Hypothalamus (tissue), 51 donors: ENCODE measurements around the gene TF.
A peak's percentile ranks its signal among the peaks of the same experiment; 100 is the strongest.
"Not testable (repeated sequence)": the region's sequence is repeated elsewhere in the genome, so short reads cannot be mapped to it uniquely, and the experiment has no call there.

ENCODE experiments used
- DNase-seq, 51 donors: peaks; one replicate each; lab custom pipeline; 2025; lab: John Stamatoyannopoulos, UW

The TF gene

GRCh38 chr3:133745981-133746711, at the start of gene TF:
TSS of gene TF (plus strand) at chr3:133746393. CDS start at chr3:133746441, 48 bp downstream.
- peak in 49 of 51 donors; percentile 25 to 95 (median 83) for DNase-seq

- no peak for DNase-seq
Measured at GRCh38 chr3:133697960-133698359, 48.2 kb upstream of the TF start.

DNA sequence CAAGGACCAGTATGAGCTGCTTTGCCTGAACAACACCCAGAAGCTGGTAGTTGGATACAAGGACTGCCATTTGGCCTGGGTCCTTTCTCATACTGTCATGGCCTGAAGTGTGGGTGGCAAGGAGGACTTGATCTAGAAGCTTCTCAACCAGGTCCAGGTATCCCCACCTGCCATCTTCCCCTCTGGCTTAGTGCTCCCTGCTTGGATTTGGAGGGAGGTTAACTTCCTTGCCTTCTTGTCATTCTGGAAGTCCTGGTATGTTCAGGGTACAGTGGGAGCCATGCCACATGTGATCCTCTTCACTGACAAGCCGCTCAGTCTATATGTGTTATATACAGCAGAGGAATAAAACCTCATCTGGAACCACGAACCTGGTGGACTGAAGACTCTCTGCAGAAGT, 46.7 kb upstream of the TF start:
- DNase-seq = no peak

GRCh38 chr3:133699903-133700302, 46.3 kb upstream of the TF start:
- no peak for DNase-seq

- no peak for DNase-seq
Measured at GRCh38 chr3:133700351-133700750, 45.8 kb upstream of the TF start.

- no peak for DNase-seq
Measured at GRCh38 chr3:133701435-133702358, 44.5 kb upstream of the TF start.

DNA sequence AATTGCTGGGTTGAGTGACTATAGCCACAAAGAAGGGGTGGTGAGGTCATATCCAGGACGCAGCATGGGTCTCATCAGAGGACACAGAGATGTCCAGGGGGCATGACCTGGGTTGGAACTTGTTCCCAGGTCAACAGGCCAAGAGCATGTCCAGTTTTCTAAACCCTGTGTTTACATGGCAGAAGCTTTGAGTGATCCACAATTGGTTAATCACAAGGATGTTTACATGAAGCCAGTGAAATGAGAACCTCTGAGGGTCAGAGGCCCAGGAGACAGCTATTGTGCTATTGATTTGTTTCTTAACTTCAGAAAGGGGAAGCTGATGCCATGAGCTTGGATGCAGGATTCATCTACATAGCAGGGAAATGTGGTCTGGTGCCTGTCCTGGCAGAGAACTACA, 42.3 kb upstream of the TF start:
- no peak for DNase-seq

DNA sequence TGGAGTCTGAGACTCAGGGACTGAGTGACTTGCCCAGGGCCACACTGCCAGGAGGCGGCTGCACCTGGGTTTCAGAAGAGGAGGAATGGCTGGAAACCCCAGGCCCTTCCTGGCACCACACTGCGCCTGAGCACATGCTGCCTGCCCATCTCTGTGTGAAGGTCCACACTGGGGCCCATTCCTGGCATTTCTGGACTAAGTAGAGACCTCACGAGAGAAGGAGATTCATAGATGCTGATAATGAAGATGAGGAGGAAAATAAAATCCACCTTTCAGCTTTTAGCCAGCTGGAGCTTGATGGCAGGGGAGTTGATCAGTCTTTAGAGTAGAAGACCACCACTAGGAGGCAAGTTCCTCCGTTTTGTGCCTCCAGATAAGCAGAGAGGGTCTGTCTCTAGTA, 40.2 kb upstream of the TF start:
- no peak for DNase-seq

GRCh38 chr3:133709139-133709750, 36.9 kb upstream of the TF start:
- DNase-seq = no peak

- no peak for DNase-seq
Measured at GRCh38 chr3:133711013-133711412, 35.2 kb upstream of the TF start.

GRCh38 chr3:133712017-133712416, 34.2 kb upstream of the TF start:
- DNase-seq = peak in 19 of 51 donors; percentile 3 to 49 (median 24)

DNA sequence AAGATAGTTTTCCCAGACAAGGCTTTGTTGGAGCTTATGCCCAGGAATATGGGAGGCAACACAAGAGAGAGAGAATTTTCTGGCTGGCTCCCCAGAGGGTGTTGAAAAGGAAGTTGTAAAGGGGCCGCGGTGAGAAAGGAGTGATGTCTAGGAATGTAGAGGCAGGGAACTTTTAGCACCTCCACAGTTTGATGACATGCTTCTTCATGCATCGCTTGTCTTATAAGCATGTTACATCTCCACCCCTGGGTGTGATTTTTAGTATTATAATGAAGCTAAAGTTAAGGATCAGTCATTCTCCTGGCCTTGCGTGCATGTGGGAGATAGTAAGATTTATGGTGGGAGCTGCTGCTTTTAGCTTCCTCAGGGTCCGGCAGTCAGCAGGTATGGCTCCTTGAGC, 32.8 kb upstream of the TF start:
- DNase-seq = no peak

GRCh38 chr3:133717424-133717823, 28.8 kb upstream of the TF start:
- peak in 15 of 51 donors; percentile 3 to 43 (median 16) for DNase-seq

GRCh38 chr3:133722935-133723334, 23.3 kb upstream of the TF start:
- DNase-seq = no peak

- DNase-seq = no peak
Measured at GRCh38 chr3:133730993-133731392, 15.2 kb upstream of the TF start.

DNA sequence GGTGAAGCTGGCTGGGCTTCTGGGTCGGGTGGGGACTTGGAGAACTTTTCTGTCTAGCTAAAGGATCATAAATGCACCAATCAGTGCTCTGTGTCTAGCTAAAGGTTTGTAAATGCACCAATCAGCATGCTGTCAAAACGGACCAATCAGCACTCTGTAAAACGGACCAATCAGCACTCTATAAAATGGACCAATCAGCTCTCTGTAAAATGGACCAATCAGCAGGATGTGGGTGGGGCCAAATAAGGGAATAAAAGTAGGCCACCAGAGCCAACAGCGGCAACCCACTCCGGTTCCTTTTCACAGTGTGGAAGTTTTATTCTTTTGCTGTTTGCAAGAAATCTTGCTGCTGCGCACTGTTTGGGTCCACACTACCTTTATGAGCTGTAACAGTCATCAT, 14.0 kb upstream of the TF start:
- not testable (repeated sequence) for DNase-seq

- no peak for DNase-seq
Measured at GRCh38 chr3:133733226-133733625, 13.0 kb upstream of the TF start.

DNA sequence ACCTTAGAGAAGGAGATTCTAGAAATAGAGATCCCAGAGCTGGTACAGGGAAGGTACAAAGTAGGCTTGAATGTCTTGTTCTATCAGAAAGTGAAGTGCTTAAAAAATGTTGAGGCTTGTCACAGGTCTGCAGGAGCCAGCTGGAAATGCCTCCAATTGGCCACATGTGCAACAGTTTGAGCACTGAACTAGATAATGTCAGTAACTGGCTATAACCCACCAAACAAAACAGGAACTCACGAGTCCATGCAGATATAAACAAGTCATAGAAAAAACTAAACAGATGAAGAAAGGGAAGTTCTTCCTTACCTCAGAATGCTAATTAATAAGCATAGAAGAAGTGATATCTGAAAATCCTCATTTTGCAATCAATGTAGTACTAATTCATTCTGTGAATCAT, 11.9 kb upstream of the TF start:
- DNase-seq = no peak

GRCh38 chr3:133742351-133743091, 3.7 kb upstream of the TF start:
- peak in 15 of 51 donors; percentile 21 to 75 (median 38) for DNase-seq

- peak in 1 of 51 donors; percentile 31 for DNase-seq
Measured at GRCh38 chr3:133744241-133744640, 2.0 kb upstream of the TF start.

DNA sequence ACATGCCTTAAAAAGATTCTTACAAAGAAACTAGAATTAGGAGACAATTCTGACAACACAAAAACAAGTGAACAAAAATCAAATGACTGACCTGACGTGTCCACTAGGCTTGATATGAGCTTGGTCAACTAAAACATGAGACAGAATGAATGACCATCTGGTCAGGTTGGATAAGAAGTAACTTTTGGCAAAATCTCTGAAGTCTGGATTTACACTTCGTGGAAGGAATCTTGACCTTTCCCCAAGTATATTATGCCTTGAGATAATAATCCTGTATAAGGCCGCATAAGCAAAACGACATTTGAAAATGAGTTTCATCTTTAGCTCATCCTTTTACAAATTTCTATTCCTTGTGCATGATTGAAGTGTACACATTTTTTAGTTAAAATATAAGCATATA, 1.1 kb upstream of the TF start:
- no peak for DNase-seq
